Spleen (tissue), 7 donors: ENCODE data around the gene GGT6.
"Not testable (repeated sequence)": the region's sequence is repeated elsewhere in the genome, so short reads cannot be mapped to it uniquely, and the experiment has no call there.

ENCODE experiments used
- CTCF ChIP-seq, 11 experiments: fragments of 200-600 bp in 7 of 11; fragments of 450-650 bp in 4 of 11; sonication (generic) in 4 of 11; IDR thresholded peaks in 8 of 11; conservative IDR thresholded peaks in 3 of 11; 1 replicate in 7 of 11; 2 replicates in 4 of 11; pipeline versions ENCODE4 v1.4.0 to v1.8.0; 2016 to 2021; ENCODE audit warnings: antibody characterized with exemption in 11 of 11, inconsistent platforms in 4 of 11, mild to moderate bottlenecking in 1 of 11
- POLR2AphosphoS5 ChIP-seq, 3 donors: sonication (generic); formaldehyde crosslinking; IDR thresholded peaks; one replicate each; pipeline ENCODE4 v1.5.1; 2017; ENCODE audit warnings: antibody characterized with exemption in 3 of 3
- donor health status: DM: no; HTN: no; CAD: no; lungs with moderate emphysema.
- donor health status: DM: no; HTN: no; CAD: no.
- donor health status: DM: no; HTN: no; CAD: no.

DNA sequence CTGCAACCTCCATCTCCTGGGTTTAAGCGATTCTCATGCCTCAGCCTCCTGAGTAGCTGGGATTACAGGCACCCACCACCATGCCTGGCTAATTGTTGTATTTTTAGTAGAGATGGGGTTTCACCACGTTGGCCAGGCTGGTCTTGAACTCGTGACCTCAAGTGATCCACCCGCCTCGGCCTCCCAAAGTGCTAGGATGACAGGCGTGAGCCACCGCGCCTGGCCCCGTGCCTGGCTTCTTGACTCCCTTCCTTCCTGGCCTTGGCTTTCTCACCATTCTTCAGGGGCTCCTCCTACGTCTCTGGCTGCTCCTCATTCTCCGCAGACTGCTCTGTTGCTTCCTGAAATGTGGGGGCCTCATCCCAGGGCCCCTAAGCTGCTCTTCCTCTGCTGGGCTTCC is 29.7 kb upstream of the GGT6 start:
- TF ChIP-seq POLR2AphosphoS5 (IDR thresholded peaks at IDR 0.05); CTCF (IDR thresholded peaks at IDR 0.05 in 8 of 11, conservative IDR thresholded peaks at IDR 0.05 in 3 of 11): not testable (repeated sequence)
